Esophagus squamous epithelium (tissue), 4 donors: Measurements from ENCODE around the gene SYDE1.

ENCODE experiments used
- POLR2A ChIP-seq, 4 donors: fragments of 450-650 bp; IDR thresholded peaks; one replicate each; pipeline ENCODE4 v1.6.1; 2017; ENCODE audit warnings: antibody characterized with exemption in 4 of 4, mild to moderate bottlenecking in 4 of 4, moderate library complexity in 3 of 4
- TF ChIP-seq, protein P1 (sequence below), 6 experiments: fragments of 450-650 bp in 4 of 6; fragments of 200-600 bp in 2 of 6; sonication (generic) in 2 of 6; IDR thresholded peaks; one replicate each; pipeline ENCODE4 v1.5.1; 2016 to 2019; ENCODE audit warnings: antibody characterized with exemption in 6 of 6, mild to moderate bottlenecking in 4 of 6, moderate library complexity in 4 of 6

DNA sequence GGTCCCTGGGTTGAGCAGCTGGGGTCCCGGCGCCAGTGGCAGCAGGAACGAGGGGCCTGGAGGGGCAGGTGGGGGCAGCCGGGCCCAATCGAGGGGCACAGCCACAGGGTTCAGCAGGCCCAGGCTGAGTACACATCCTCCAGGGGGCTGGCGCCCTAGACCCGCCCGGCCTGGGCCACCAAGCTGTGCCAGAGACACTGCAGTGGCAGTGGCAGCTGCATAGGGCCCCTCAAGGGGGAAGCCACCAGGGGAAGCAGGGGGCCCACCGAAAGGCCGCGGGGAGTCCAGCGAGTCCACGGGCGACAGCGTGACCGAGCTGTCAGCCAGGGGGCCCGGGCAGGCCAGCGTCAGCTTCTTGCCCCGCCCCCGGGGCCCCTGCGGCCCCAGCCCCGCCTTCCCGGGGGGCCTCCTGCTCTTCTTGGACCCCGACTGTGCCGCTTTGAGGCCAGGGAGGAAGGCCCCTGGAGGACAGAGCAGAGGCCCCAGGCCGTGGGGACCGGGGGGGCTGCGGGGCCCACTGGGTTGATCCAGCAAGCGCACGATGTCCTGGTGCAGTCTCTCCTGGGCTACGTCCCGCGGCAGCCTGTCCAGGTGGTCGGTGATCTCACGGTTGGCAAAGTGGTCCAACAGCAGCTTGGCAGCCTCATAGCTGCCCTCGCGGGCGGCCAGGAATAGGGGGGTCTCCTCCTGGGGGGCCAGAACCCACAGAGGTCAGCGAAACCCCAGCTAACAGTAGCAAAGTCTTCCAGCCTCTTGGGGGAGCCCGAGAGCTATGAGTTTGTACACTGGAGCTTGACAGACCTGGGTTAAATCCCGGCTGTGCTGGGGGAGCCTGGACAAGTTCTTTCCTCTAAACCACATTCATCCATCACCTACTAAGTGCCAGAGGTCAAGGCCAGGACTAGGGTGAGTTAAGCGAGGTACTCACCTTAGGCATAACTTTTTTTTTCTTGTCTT, 54.1 kb downstream of the SYDE1 start:
- TF ChIP-seq, protein P1, sequence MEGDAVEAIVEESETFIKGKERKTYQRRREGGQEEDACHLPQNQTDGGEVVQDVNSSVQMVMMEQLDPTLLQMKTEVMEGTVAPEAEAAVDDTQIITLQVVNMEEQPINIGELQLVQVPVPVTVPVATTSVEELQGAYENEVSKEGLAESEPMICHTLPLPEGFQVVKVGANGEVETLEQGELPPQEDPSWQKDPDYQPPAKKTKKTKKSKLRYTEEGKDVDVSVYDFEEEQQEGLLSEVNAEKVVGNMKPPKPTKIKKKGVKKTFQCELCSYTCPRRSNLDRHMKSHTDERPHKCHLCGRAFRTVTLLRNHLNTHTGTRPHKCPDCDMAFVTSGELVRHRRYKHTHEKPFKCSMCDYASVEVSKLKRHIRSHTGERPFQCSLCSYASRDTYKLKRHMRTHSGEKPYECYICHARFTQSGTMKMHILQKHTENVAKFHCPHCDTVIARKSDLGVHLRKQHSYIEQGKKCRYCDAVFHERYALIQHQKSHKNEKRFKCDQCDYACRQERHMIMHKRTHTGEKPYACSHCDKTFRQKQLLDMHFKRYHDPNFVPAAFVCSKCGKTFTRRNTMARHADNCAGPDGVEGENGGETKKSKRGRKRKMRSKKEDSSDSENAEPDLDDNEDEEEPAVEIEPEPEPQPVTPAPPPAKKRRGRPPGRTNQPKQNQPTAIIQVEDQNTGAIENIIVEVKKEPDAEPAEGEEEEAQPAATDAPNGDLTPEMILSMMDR (IDR thresholded peaks at IDR 0.05) = peak in 1 of 6 experiments; percentile 33
- TF ChIP-seq POLR2A (IDR thresholded peaks at IDR 0.05) = no peak
